GM10266 (cell line): Measurements from ENCODE around the gene NOP9.

Experiments used
- DNase-seq: peaks from one replicate; pipeline ENCODE4 v3.0.0; 2012; ENCODE audit errors: extremely low spot score
- CTCF ChIP-seq: IDR thresholded peaks from 2 replicates; pipeline ENCODE4 v1.5.1; 2012; ENCODE audit warnings: mild to moderate bottlenecking, low read depth; ENCODE audit not compliant: control insufficient read depth, insufficient read depth; ENCODE audit errors: missing control alignments

The NOP9 gene

GRCh38 chr14:24304019-24304387, 4.4 kb downstream of the NOP9 start:
- TF ChIP-seq CTCF: no peak
- no peak for DNase-seq

GRCh38 chr14:24307156-24307574, 7.5 kb downstream of the NOP9 start:
- no peak for TF ChIP-seq CTCF
- DNase-seq: no peak

- DNase-seq: peak; percentile 82
- TF ChIP-seq CTCF: peak; percentile 91
Measured at GRCh38 chr14:24307575-24308341, 8.1 kb downstream of the NOP9 start, which contains the start of gene CIDEB. TSS of gene CIDEB (minus strand) at chr14:24307977. CDS start at chr14:24307858, 119 bp downstream.

- DNase-seq: no peak
- no peak for TF ChIP-seq CTCF
Measured at GRCh38 chr14:24308342-24309124, 8.9 kb downstream of the NOP9 start.

GRCh38 chr14:24309538-24310264, 10.1 kb downstream of the NOP9 start, which contains the start of gene LTB4R2:
TSS of gene LTB4R2 (plus strand) at chr14:24310140. CDS start at chr14:24310665, 525 bp downstream.
- no peak for TF ChIP-seq CTCF
- DNase-seq: no peak

GRCh38 chr14:24310265-24310645, 10.6 kb downstream of the NOP9 start:
- no peak for DNase-seq
- no peak for TF ChIP-seq CTCF
